HCT116 (cell line): Measurements from ENCODE around the gene PKHD1. TPM values are rescaled to one million over a fixed set of nuclear protein-coding genes. Genes with fewer than 3 reads are reported as not detected.

Source experiments
- ATAC-seq: fragments of 200-7000 bp; cut with Tn5 transposase; 2 replicates; pipeline ENCODE4 v1.9.1; 2020; ENCODE audit warnings: mild to moderate bottlenecking, moderate library complexity
- BruUV-seq: library from RNA; stranded (reverse); fragments of 400-500 nt; replicated peaks from 2 replicates; lab custom pipeline; 2021; lab: Mats Ljungman, UMichigan
- CTCF ChIA-PET: fragments of 300-600 bp; sonication (Branson Sonifier 250); formaldehyde crosslinking; loops from one replicate; lab custom pipeline; 2021; ENCODE audit warnings: antibody characterized with exemption; lab: Charles Lee
- POLR2A ChIA-PET: fragments of 300-600, 350-600 bp; sonication (Branson Sonifier 250); formaldehyde crosslinking; loops from one replicate; lab custom pipeline; 2021; ENCODE audit warnings: antibody characterized with exemption; lab: Charles Lee
- RAD21 ChIA-PET, 2 experiments: fragments of 300-600 bp; sonication (Branson Sonifier 250); formaldehyde crosslinking; loops; one replicate each; lab custom pipeline; 2023; ENCODE audit warnings: low total read pairs in 2 of 2; ENCODE audit not compliant: uncharacterized antibody in 2 of 2, unreplicated experiment in 2 of 2, low non-redundant PET in 1 of 2; lab: Charles Lee
- DNase-seq: peaks from one replicate; pipeline ENCODE4 v3.0.0-alpha.2; 2010; ENCODE audit warnings: low read depth, low spot score
- H2AFZ ChIP-seq: fragments of 200-600 bp; shearing (Covaris generic), sonication (generic); 2 replicates; pipeline ENCODE4 v1.6.1; 2017; ENCODE audit warnings: low read depth, mixed run types, mixed read lengths, antibody characterized with exemption, low read length; ENCODE audit not compliant: poor library complexity, severe bottlenecking
- H3K27ac ChIP-seq: 2 replicates; pipeline ENCODE4 v1.5.1; 2012; ENCODE audit warnings: low read depth, low read length
- H3K27me3 ChIP-seq: fragments of 200-600 bp; sonication (generic); 2 replicates; pipeline ENCODE4 v1.6.1; 2016; ENCODE audit warnings: mixed run types, low read length, mixed read lengths; ENCODE audit not compliant: insufficient read depth
- H3K36me3 ChIP-seq, 2 experiments: fragments of 200-500 bp in 1 of 2; fragments of 200-600 bp in 1 of 2; sonication (Bioruptor generic) in 1 of 2; sonication (generic) in 1 of 2; 2 replicates each; pipeline versions ENCODE4 v1.5.1 to v1.6.1; 2014 to 2016; ENCODE audit warnings: low read length in 2 of 2, inconsistent platforms in 1 of 2, mixed read lengths in 1 of 2, mixed run types in 1 of 2; ENCODE audit not compliant: insufficient read depth in 2 of 2, control insufficient read depth in 1 of 2
- H3K4me1 ChIP-seq, 2 experiments: fragments of 200-600 bp in 1 of 2; sonication (generic) in 1 of 2; 2 replicates each; pipeline versions ENCODE4 v1.5.1 to v1.6.1; 2012 to 2017; ENCODE audit warnings: low read length in 2 of 2, inconsistent platforms in 1 of 2, mild to moderate bottlenecking in 1 of 2, mixed read lengths in 1 of 2, mixed run types in 1 of 2, moderate library complexity in 1 of 2; ENCODE audit not compliant: insufficient read depth in 2 of 2, control insufficient read depth in 1 of 2
- H3K4me2 ChIP-seq: fragments of 200-600 bp; sonication (generic); 2 replicates; pipeline ENCODE4 v1.6.1; 2017; ENCODE audit warnings: mixed run types, low read length, mixed read lengths
- H3K4me3 ChIP-seq, 2 experiments: fragments of 200-600 bp in 1 of 2; sonication (generic) in 1 of 2; replicated peaks in 1 of 2; 2 replicates each; pipeline ENCODE4 v1.5.1; 2011 to 2016; ENCODE audit warnings: low read length in 2 of 2, control low read depth in 1 of 2, low read depth in 1 of 2, mild to moderate bottlenecking in 1 of 2, mixed read lengths in 1 of 2, mixed run types in 1 of 2
- H3K79me2 ChIP-seq: fragments of 200-600 bp; sonication (generic); 2 replicates; pipeline ENCODE4 v1.6.1; 2017; ENCODE audit warnings: mild to moderate bottlenecking, mixed run types, low read length, moderate library complexity, mixed read lengths; ENCODE audit not compliant: insufficient read depth
- H3K9ac ChIP-seq: fragments of 200-600 bp; sonication (generic); 2 replicates; pipeline ENCODE4 v1.6.1; 2016; ENCODE audit warnings: low read length, mixed read lengths
- H3K9me2 ChIP-seq: fragments of 200-600 bp; sonication (generic), shearing (Covaris generic); 2 replicates; pipeline ENCODE4 v1.6.1; 2017; ENCODE audit warnings: mixed run types, mild to moderate bottlenecking, moderate library complexity; ENCODE audit not compliant: insufficient read depth
- H3K9me3 ChIP-seq, 2 experiments: fragments of 200-500 bp in 1 of 2; fragments of 200-600 bp in 1 of 2; sonication (Bioruptor generic) in 1 of 2; sonication (generic) in 1 of 2; 2 replicates each; pipeline ENCODE4 v1.6.1; 2014 to 2017; ENCODE audit warnings: low read length in 2 of 2, mixed read lengths in 2 of 2, inconsistent platforms in 1 of 2, low read depth in 1 of 2, mild to moderate bottlenecking in 1 of 2, mixed run types in 1 of 2, moderate library complexity in 1 of 2; ENCODE audit not compliant: control insufficient read depth in 1 of 2, insufficient read depth in 1 of 2
- H4K20me1 ChIP-seq: fragments of 200-600 bp; sonication (generic), shearing (Covaris generic); 2 replicates; pipeline ENCODE4 v1.6.1; 2017; ENCODE audit warnings: mixed run types, mild to moderate bottlenecking, moderate library complexity; ENCODE audit not compliant: insufficient read depth
- RAD21 ChIP-seq: IDR thresholded peaks from 2 replicates; pipeline ENCODE4 v1.6.1; 2012; ENCODE audit warnings: low read depth, mild to moderate bottlenecking
- TCF7L2 ChIP-seq: IDR thresholded peaks from 2 replicates; pipeline ENCODE4 v1.7.0; 2011; ENCODE audit warnings: borderline replicate concordance, inconsistent platforms; ENCODE audit not compliant: insufficient read depth, insufficient read length; ENCODE audit errors: extremely low read depth
- intact Hi-C: fragments of 100-400 bp; cut with micrococcal nuclease; formaldehyde crosslinking; loops from 2 replicates; pipeline ENCODE4 v1.10.0; 2022
- total RNA-seq: library from RNA; stranded (reverse); gene quantifications from one replicate; pipeline ENCODE4 v1.2.1, GENCODE V29; 2021; ENCODE audit not compliant: unreplicated experiment
- TF ChIP-seq, protein P1 (sequence below): IDR thresholded peaks from 2 replicates; pipeline ENCODE4 v1.6.1; 2011; ENCODE audit warnings: mild to moderate bottlenecking, low read length, moderate library complexity; ENCODE audit not compliant: insufficient replicate concordance; ENCODE audit errors: extremely low read depth

PKHD1 gene
- total RNA-seq, 1 experiment from 2014 or later, result not detected

DNA sequence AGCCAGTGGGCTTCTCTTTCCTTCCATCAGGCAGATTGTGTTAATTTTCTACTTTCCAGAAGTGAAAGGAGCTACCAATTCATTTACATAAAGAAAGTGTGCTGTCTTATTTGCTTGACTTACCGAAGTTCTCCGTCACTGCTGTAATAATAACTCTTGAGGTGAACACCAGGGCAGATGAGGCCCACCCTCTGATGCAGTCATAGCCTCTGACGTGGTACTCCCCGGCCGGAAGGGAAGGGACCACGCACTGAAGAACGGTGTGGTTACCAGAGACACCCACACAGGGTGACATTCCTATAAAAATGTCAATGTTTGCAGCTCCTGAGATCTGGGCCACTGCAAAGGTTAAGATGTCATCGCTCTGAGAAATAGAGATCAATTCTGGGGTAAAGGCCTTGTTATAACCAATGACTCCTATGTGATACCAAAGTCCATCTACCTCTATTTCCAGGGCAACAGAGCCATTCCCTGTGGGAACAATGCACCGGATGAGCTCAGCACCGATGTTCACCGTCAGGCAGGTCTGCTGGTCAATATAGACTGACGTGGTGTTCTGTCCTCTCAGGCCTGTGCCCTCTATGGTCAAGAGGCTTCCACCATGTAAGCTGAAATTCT is 62.9 kb downstream of the PKHD1 start:
- Histone ChIP-seq H2AFZ (no peak overlapping the region), H3K27ac (no peak overlapping the region), H3K9ac (no peak overlapping the region), H3K4me1 (no peaks in the 10 kb centered on the region), H3K9me2 (no peaks in the 10 kb centered on the region), H3K4me2 (no peak overlapping the region), H3K79me2 (no peaks in the 10 kb centered on the region), H3K36me3 (no peaks in the 10 kb centered on the region), H3K4me3 (no peak overlapping the region), H3K9me3 (no peaks in the 10 kb centered on the region), H3K27me3 (no peaks in the 10 kb centered on the region), H4K20me1 (no peaks in the 10 kb centered on the region)
- ChIA-PET RAD21 (no interaction called here), CTCF (no interaction called here), POLR2A (no interaction called here)
- no peak for ATAC-seq
- no TSS peak for BruUV-seq
- intact Hi-C loops, result loop anchor here (5.0 kb wide), 1 partner anchor 1897 kb away; no protein-coding TSS in a partner anchor
- TF ChIP-seq TCF7L2 (no peak), RAD21 (no peak)
- no peak for DNase-seq

DNA sequence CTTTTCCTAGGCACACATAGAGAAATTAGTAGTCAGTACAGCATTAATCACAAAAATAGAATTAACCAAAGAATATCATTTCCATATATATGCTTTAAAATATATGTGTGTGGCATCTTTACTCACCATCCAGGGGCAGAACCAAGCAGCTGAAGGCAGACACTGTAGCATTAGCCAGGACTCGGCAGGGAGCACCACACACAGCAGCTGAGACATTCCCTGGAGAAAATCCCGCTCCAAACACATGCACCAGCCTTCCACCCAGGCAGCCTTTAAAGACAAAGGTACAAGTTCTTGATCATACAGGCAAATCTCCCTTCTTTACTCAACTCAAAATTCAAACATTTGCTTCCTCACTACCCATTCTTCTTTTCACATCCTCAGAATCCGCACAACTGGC is 64.7 kb downstream of the PKHD1 start:
- no peak overlapping the region for H3K4me3 ChIP-seq
- no peak overlapping the region for H3K27ac ChIP-seq
- DNase-seq (no peak), ATAC-seq (no peak)
- TF ChIP-seq, protein P1, sequence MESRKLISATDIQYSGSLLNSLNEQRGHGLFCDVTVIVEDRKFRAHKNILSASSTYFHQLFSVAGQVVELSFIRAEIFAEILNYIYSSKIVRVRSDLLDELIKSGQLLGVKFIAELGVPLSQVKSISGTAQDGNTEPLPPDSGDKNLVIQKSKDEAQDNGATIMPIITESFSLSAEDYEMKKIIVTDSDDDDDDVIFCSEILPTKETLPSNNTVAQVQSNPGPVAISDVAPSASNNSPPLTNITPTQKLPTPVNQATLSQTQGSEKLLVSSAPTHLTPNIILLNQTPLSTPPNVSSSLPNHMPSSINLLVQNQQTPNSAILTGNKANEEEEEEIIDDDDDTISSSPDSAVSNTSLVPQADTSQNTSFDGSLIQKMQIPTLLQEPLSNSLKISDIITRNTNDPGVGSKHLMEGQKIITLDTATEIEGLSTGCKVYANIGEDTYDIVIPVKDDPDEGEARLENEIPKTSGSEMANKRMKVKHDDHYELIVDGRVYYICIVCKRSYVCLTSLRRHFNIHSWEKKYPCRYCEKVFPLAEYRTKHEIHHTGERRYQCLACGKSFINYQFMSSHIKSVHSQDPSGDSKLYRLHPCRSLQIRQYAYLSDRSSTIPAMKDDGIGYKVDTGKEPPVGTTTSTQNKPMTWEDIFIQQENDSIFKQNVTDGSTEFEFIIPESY, result no peak
- H3K9me2 ChIP-seq, result no peaks in the 10 kb centered on the region
- no TSS peak for BruUV-seq
- H3K9me3 ChIP-seq, result no peaks in the 10 kb centered on the region
- no peaks in the 10 kb centered on the region for H3K79me2 ChIP-seq
- POLR2A ChIA-PET, result interaction anchor here (0.6 kb wide), 1 partner anchor 767 kb away, joined by 3 read pairs; no protein-coding TSS in a partner anchor
- H3K4me1 ChIP-seq, result no peaks in the 10 kb centered on the region
- RAD21 ChIA-PET, result no interaction called here
- no peaks in the 10 kb centered on the region for H4K20me1 ChIP-seq
- no peaks in the 10 kb centered on the region for H3K36me3 ChIP-seq
- intact Hi-C loops, result loop anchor here (5.0 kb wide), 1 partner anchor 1895 kb away; no protein-coding TSS in a partner anchor
- H2AFZ ChIP-seq, result no peak overlapping the region
- CTCF ChIA-PET, result interaction anchor here (0.7 kb wide), 1 partner anchor 27 kb away, joined by 4 read pairs; no protein-coding TSS in a partner anchor
- H3K4me2 ChIP-seq, result no peak overlapping the region
- no peak overlapping the region for H3K9ac ChIP-seq
- no peaks in the 10 kb centered on the region for H3K27me3 ChIP-seq
